Vagina (tissue), 2 donors: ENCODE data around the gene NT5C1A. TPM values are rescaled to one million over a fixed set of nuclear protein-coding genes. Genes with fewer than 3 reads are reported as not detected.

Experiments
- DNase-seq, 2 donors: peaks; one replicate each; pipeline ENCODE4 v3.0.0-alpha.2; 2017; ENCODE audit errors: extremely low spot score in 2 of 2
- H3K27ac ChIP-seq: fragments of 200-600 bp; sonication (generic); one replicate; pipeline ENCODE4 v1.5.1; 2019
- H3K27me3 ChIP-seq: fragments of 200-600 bp; sonication (generic); one replicate; pipeline ENCODE4 v1.5.1; 2019
- H3K36me3 ChIP-seq, 2 donors: fragments of 200-600 bp; sonication (generic); one replicate each; pipeline ENCODE4 v1.5.1; 2017 to 2019
- H3K4me1 ChIP-seq: fragments of 200-600 bp; sonication (generic); one replicate; pipeline ENCODE4 v1.5.1; 2019
- H3K4me3 ChIP-seq, 2 donors: fragments of 200-600 bp; sonication (generic); 1 replicate in 1 of 2; 2 replicates in 1 of 2; pipeline ENCODE4 v1.5.1; 2016 to 2019
- H3K9me3 ChIP-seq: fragments of 200-600 bp; sonication (generic); one replicate; pipeline ENCODE4 v1.5.1; 2019
- CTCF ChIP-seq, 3 experiments: fragments of 450-650 bp in 2 of 3; fragments of 200-600 bp in 1 of 3; sonication (generic) in 1 of 3; IDR thresholded peaks; one replicate each; pipeline ENCODE4 v1.5.1; 2017 to 2019; ENCODE audit warnings: antibody characterized with exemption in 3 of 3, mild to moderate bottlenecking in 2 of 3, moderate library complexity in 2 of 3
- POLR2A ChIP-seq, 2 donors: fragments of 450-650 bp; IDR thresholded peaks; one replicate each; pipeline ENCODE4 v1.6.1; 2017; ENCODE audit warnings: antibody characterized with exemption in 2 of 2, mild to moderate bottlenecking in 2 of 2, moderate library complexity in 2 of 2
- POLR2AphosphoS5 ChIP-seq, 2 donors: sonication (generic); formaldehyde crosslinking; IDR thresholded peaks; one replicate each; pipeline ENCODE4 v1.9.0; 2017; ENCODE audit warnings: antibody characterized with exemption in 2 of 2, mild to moderate bottlenecking in 2 of 2, low read depth in 1 of 2; ENCODE audit not compliant: insufficient read depth in 1 of 2
- intact Hi-C: fragments of 100-400 bp; cut with DNase I; formaldehyde crosslinking; loops from one replicate; pipeline ENCODE4 v1.15.1; 2023
- total RNA-seq: library from RNA; depleted of rRNA; stranded (reverse); fragments of >200 nt; gene quantifications from one replicate; pipeline ENCODE4 v1.2.3, GENCODE V29; 2016

Gene NT5C1A
- total RNA-seq, 1 donor from 2014 or later: not detected

GRCh38 chr1:39695016-39695415, 23.1 kb upstream of the NT5C1A start:
- Histone ChIP-seq H3K27me3 (no peaks in the 10 kb centered on the region), H3K27ac (no peak overlapping the region), H3K36me3 (no peaks in the 10 kb centered on the region), H3K9me3 (no peaks in the 10 kb centered on the region), H3K4me3 (no peak overlapping the region), H3K4me1 (peaks cover 21% of the 10 kb centered on the region)
- intact Hi-C loops: no loop called here
- TF ChIP-seq POLR2A (IDR thresholded peaks at IDR 0.05): no peak
- no peak for TF ChIP-seq CTCF (IDR thresholded peaks at IDR 0.05)
- TF ChIP-seq POLR2AphosphoS5 (IDR thresholded peaks at IDR 0.05; ENCODE audit: insufficient read depth in 1 of 2, low read depth in 1 of 2): no peak
- DNase-seq: no peak

- Histone ChIP-seq H3K27ac (no peak overlapping the region), H3K4me3 (no peak overlapping the region), H3K4me1 (peaks cover 21% of the 10 kb centered on the region), H3K27me3 (no peaks in the 10 kb centered on the region), H3K9me3 (no peaks in the 10 kb centered on the region), H3K36me3 (no peaks in the 10 kb centered on the region)
- intact Hi-C loops: no loop called here
- no peak for DNase-seq
- TF ChIP-seq CTCF (IDR thresholded peaks at IDR 0.05) (no peak), POLR2A (IDR thresholded peaks at IDR 0.05) (no peak), POLR2AphosphoS5 (IDR thresholded peaks at IDR 0.05; ENCODE audit: insufficient read depth in 1 of 2, low read depth in 1 of 2) (no peak)
These were observed 22.1 kb upstream of the NT5C1A start for GRCh38 chr1:39694026-39694425.

GRCh38 chr1:39692152-39693074, 20.5 kb upstream of the NT5C1A start:
- Histone ChIP-seq H3K27me3 (no peaks in the 10 kb centered on the region), H3K4me3 (peak overlapping the region; percentile 21 to 34), H3K36me3 (no peaks in the 10 kb centered on the region), H3K27ac (no peak overlapping the region), H3K4me1 (peaks cover 21% of the 10 kb centered on the region), H3K9me3 (no peaks in the 10 kb centered on the region)
- intact Hi-C loops: no loop called here
- TF ChIP-seq POLR2AphosphoS5 (IDR thresholded peaks at IDR 0.05; ENCODE audit: insufficient read depth in 1 of 2, low read depth in 1 of 2) (no peak), CTCF (IDR thresholded peaks at IDR 0.05) (no peak), POLR2A (IDR thresholded peaks at IDR 0.05) (no peak)
- DNase-seq: no peak

- no peaks in the 10 kb centered on the region for H3K9me3 ChIP-seq
- intact Hi-C loops: no loop called here
- no peak for DNase-seq
- H3K27me3 ChIP-seq: no peaks in the 10 kb centered on the region
- no peak for TF ChIP-seq POLR2AphosphoS5 (IDR thresholded peaks at IDR 0.05; ENCODE audit: insufficient read depth in 1 of 2, low read depth in 1 of 2)
- H3K27ac ChIP-seq: no peak within 1 kb of the TSS
- H3K4me3 ChIP-seq: peak within 1 kb of the TSS; percentile 21 to 34
- H3K36me3 ChIP-seq: no peaks in the 10 kb centered on the region
- peaks cover 21% of the 10 kb centered on the region for H3K4me1 ChIP-seq
These were observed 19.7 kb upstream of the NT5C1A start, which contains the start of gene HPCAL4 for GRCh38 chr1:39691383-39692151. TSS of gene HPCAL4 (minus strand) at chr1:39691433. CDS start at chr1:39684603, 6,830 bp downstream.

DNA sequence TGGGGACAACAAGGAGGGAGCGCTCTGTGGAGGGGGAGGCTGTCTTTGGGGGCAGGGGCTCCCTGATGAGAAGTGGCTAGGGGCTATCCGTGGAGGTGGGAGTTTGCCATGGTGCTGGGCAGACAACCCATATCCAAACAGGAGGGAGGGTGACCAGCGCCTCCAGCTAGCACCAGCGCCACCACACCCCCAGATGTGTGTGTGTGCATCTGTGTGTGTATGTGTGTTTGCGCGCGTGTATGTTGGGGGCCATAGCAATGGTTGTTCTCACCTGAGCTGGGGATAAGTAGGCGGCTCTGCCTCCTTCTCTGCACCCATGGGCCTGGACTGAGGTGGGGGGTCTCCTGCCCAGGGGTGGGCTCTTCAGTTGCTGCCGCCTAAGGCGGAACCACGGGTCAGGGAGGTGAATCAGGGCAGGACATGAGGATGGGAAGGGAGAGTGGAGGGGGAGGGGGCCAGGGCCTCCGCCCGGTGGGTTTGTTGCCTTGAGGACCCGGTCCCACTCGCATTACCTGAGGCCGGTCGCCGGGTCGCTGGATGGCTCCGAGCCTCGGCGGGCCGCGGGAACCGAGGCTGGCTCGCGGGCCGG, 19.0 kb upstream of the NT5C1A start:
- H3K27me3 ChIP-seq: no peaks in the 10 kb centered on the region
- H3K4me3 ChIP-seq: peak overlapping the region; percentile 21 to 34
- no peak overlapping the region for H3K27ac ChIP-seq
- H3K4me1 ChIP-seq: peaks cover 21% of the 10 kb centered on the region
- no peak for DNase-seq
- no peaks in the 10 kb centered on the region for H3K36me3 ChIP-seq
- no peaks in the 10 kb centered on the region for H3K9me3 ChIP-seq
- TF ChIP-seq POLR2AphosphoS5 (IDR thresholded peaks at IDR 0.05; ENCODE audit: insufficient read depth in 1 of 2, low read depth in 1 of 2) (no peak), POLR2A (IDR thresholded peaks at IDR 0.05) (no peak), CTCF (IDR thresholded peaks at IDR 0.05) (no peak)
- intact Hi-C loops: no loop called here
